Measurements from ENCODE around the gene CIAPIN1.
"Not testable (repeated sequence)": the region's sequence is repeated elsewhere in the genome, so short reads cannot be mapped to it uniquely, and the experiment has no call there.

The CIAPIN1 gene

GRCh38 chr16:57440551-57440950 is 6.6 kb downstream of the CIAPIN1 start:
- DNase-seq (ENCODE audit: low spot score): not testable (repeated sequence)

DNA sequence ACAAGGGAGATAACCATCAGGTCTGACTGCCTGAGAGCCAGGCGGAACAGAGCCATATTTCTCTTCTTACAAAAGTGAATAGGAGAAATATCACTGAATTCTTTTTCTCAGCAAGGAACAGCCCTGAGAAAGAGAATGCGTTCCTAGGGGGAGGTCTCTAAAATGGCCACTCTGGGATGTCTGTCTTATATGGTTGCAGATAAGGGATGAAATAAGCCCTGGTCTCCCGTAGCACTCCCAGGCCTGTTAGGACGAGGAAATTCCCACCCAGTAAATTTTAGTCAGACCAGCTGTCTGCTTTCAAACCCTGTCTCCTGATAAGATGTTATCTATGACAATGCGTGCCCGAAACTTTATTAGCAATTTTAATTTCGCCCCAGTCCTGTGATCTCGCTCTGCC is 7.2 kb downstream of the CIAPIN1 start:
- DNase-seq (ENCODE audit: low spot score): not testable (repeated sequence)

GRCh38 chr16:57435838-57436237 is 11.3 kb downstream of the CIAPIN1 start:
- no peak for DNase-seq (ENCODE audit: low spot score)

DNA sequence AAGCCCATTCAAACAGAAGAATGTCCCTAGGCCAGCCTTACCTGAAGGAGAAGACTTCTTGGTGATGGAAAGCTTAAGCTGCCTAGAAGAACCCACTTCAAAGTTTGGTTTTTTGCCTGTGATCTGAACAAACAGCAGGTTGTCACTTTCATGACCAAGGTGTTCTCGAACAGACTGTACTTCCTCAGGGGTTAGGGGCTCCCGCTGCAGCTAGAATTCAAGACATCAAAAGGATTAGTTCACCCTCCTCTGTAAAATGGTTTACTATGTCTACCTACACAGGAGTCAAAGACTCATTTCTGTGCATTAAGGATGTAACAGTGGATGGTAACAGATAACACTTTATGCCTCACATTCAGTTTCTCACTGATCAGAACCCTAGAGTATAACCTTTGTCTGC is 13.2 kb downstream of the CIAPIN1 start:
- no peak for DNase-seq (ENCODE audit: low spot score)

GRCh38 chr16:57432989-57433388 is 14.2 kb downstream of the CIAPIN1 start:
- no peak for DNase-seq (ENCODE audit: low spot score)

GRCh38 chr16:57432505-57432904 is 14.7 kb downstream of the CIAPIN1 start:
- no peak for DNase-seq (ENCODE audit: low spot score)

GRCh38 chr16:57430955-57431354 is 16.2 kb downstream of the CIAPIN1 start:
- DNase-seq (ENCODE audit: low spot score): no peak

DNA sequence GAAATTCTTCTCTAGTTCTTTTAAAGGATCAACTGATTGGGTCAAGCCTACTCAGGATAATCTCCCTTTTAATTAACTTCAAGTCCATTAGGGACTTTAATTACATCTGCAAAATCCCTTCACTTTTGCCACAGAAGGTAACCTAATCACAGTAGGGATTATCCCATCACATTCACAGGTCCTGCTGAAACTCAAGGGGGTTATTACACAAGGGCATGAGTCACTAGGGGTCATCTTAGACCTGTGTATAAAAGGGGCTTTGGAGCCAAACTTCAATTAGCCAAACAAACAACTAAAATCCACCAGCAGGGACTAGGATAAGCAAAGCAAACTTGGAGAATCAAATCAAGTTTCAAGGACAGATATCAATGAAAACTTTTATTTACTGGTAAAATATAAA is 19.4 kb downstream of the CIAPIN1 start:
- no peak for DNase-seq (ENCODE audit: low spot score)

- no peak for DNase-seq (ENCODE audit: low spot score)
These were observed 19.9 kb downstream of the CIAPIN1 start for GRCh38 chr16:57427307-57427706.

GRCh38 chr16:57426356-57426755 is 20.8 kb downstream of the CIAPIN1 start:
- DNase-seq (ENCODE audit: low spot score): no peak

DNA sequence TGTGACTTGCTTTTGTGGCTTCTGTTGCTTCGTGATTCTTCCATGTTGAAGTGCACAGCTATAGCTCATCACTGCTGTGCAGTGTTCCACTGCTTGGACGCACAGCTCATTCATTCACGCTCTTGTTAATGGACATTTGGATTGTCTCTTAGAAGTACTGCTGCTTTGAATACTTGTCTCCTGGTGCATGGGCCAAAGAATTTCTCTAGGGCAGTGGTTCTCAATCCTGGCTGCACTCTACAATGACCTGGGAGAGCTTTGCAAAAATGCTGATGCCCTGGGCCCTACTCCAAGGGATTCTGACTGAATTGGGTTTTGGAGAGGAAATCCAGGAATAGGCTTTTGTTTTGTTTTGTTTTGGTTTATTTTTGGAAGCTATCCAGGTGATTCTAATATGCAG is 22.6 kb downstream of the CIAPIN1 start:
- DNase-seq (ENCODE audit: low spot score): no peak

GRCh38 chr16:57423152-57423551 is 24.0 kb downstream of the CIAPIN1 start:
- DNase-seq (ENCODE audit: low spot score): no peak

GRCh38 chr16:57422026-57422944 is 24.9 kb downstream of the CIAPIN1 start:
- DNase-seq (ENCODE audit: low spot score): no peak

- no peak for DNase-seq (ENCODE audit: low spot score)
These were observed 27.7 kb downstream of the CIAPIN1 start for GRCh38 chr16:57419506-57419905.

DNA sequence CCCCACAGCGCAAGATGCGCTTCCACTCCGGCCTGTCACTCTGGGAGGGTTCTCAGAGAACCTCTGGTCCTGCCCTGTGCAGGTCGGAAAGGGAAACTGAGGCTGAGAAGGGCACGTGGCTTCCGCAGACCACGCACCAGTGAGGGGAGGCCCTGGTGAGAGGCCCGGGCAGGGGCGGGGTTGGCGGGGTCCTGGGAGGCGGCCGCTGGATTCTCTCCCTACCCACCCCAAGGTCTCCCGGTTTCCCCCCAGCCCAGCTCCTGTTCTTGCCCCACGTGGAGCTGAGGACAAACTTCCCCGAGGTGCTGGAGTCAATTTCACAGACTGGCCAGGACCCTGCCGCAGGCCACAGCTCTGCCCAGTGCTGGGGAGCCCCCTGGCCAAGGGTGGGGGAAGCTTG is 31.1 kb downstream of the CIAPIN1 start:
- DNase-seq (ENCODE audit: low spot score): no peak

DNA sequence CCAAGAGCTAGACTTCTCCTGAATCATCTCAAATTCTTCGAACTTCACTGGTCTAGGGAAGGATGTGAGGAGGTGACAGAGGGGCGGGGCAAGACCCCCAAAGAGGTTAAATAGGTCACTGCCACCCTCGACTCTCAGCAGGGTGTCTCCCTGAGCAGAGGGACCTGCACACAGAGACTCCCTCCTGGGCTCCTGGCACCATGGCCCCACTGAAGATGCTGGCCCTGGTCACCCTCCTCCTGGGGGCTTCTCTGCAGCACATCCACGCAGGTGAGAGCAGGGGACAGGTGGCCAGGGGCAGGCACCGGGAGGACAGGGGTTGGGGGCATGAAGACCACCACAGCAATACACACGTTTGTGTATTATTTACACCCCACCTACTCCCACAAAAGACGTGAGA is 33.5 kb downstream of the CIAPIN1 start:
- no peak for DNase-seq (ENCODE audit: low spot score)

DNA sequence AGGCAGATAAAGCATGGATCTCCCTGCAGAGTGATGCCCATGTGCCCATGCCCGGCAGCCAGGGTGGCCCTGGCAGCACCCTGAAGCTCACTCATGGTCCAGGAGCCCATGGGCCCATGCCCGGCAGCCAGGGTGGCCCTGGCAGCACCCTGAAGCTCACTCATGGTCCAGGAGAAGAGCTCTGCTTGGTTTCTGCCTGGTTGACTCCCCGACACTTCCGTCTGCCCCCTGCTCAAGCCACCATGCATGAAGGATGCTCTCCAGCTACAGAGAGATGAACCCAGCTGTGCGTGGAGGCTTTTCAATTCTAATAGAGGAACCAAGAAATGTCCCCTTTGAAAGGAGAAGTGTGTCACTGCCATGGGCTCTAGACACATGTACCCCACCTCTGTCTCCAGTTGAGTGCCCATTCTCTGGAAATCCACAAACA is 33.9 kb downstream of the CIAPIN1 start:
- no peak for DNase-seq (ENCODE audit: low spot score)

- no peak for DNase-seq (ENCODE audit: low spot score)
These were observed 34.6 kb downstream of the CIAPIN1 start for GRCh38 chr16:57412584-57412983.

GRCh38 chr16:57411362-57411976 is 35.7 kb downstream of the CIAPIN1 start:
- DNase-seq (ENCODE audit: low spot score): no peak

- DNase-seq (ENCODE audit: low spot score): no peak
These were observed 37.2 kb downstream of the CIAPIN1 start for GRCh38 chr16:57409870-57410587.

- no peak for DNase-seq (ENCODE audit: low spot score)
These were observed 38.1 kb downstream of the CIAPIN1 start for GRCh38 chr16:57409065-57409464.

- DNase-seq (ENCODE audit: low spot score): no peak
These were observed 39.4 kb downstream of the CIAPIN1 start for GRCh38 chr16:57407521-57408353.

Data from CD4-positive, alpha-beta T cell treated with Interleukin-2 at 100 ng/mL for 4 hours (primary cell).